Neural progenitor cell (in vitro differentiated cells): Measurements from ENCODE around the gene ERC2.

ENCODE experiments used
- EZH2 ChIP-seq: fragments of 200-600 bp; sonication (generic); IDR thresholded peaks from 2 replicates; pipeline ENCODE4 v1.6.1; 2017; ENCODE audit warnings: antibody characterized with exemption, mild to moderate bottlenecking, moderate library complexity
- EZH2phosphoT487 ChIP-seq: fragments of 200-600 bp; sonication (generic); IDR thresholded peaks from 2 replicates; pipeline ENCODE4 v1.6.1; 2017; ENCODE audit warnings: antibody characterized with exemption
- TF ChIP-seq, protein P1 (sequence below): fragments of 200-600 bp; sonication (generic); IDR thresholded peaks from 2 replicates; pipeline ENCODE4 v1.5.1; 2017; ENCODE audit warnings: antibody characterized with exemption, mild to moderate bottlenecking

DNA sequence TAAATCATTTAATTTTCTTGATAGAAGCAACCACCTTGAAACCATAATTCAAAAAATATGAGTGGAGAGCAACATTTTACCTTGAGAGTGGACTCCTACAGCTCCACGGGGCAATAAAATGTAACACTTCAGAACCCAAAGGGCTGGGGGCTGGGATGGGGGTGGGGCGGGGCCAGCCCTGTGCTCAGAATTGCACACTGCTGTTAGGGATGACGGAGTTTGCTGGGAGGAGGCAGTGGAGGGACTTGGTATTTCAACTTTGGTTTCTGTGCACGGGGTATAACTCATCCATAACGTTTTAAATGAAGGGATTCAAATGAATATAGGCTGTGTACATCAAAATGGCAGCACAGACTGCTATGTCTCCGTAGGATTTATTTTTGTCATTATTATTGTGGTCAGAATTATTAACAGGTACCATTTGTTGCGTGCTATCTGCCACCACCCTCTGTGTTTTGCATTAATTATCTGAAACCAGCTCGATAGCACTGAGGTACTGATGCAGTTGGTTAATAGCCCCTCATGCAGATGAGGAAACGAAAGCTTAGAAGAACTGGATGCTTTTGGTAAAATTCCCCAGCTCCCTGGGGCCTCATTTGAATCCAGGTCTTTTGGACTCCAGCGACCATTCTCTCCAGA lies 951.8 kb downstream of the ERC2 start:
- TF ChIP-seq, protein P1, sequence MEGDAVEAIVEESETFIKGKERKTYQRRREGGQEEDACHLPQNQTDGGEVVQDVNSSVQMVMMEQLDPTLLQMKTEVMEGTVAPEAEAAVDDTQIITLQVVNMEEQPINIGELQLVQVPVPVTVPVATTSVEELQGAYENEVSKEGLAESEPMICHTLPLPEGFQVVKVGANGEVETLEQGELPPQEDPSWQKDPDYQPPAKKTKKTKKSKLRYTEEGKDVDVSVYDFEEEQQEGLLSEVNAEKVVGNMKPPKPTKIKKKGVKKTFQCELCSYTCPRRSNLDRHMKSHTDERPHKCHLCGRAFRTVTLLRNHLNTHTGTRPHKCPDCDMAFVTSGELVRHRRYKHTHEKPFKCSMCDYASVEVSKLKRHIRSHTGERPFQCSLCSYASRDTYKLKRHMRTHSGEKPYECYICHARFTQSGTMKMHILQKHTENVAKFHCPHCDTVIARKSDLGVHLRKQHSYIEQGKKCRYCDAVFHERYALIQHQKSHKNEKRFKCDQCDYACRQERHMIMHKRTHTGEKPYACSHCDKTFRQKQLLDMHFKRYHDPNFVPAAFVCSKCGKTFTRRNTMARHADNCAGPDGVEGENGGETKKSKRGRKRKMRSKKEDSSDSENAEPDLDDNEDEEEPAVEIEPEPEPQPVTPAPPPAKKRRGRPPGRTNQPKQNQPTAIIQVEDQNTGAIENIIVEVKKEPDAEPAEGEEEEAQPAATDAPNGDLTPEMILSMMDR, result no peak
- TF ChIP-seq EZH2phosphoT487, result no peak
- TF ChIP-seq EZH2, result no peak
